Psoas muscle (tissue), 8 donors: ENCODE measurements around the gene KATNAL1. TPM values are rescaled to one million over a fixed set of nuclear protein-coding genes. Genes with fewer than 3 reads are reported as not detected.

Source experiments
- ATAC-seq, 4 donors: fragments of 200-7000 bp; cut with Tn5 transposase; one replicate each; pipeline ENCODE4 v1.9.1; 2020; ENCODE audit warnings: moderate library complexity in 3 of 4, mild to moderate bottlenecking in 2 of 4
- DNase-seq, 2 donors: peaks; one replicate each; pipeline ENCODE4 v3.0.0-alpha.2; 2020
- H3K27ac ChIP-seq: fragments of 200-600 bp; one replicate; pipeline ENCODE4 v1.8.0; 2022
- H3K27me3 ChIP-seq, 3 donors: fragments of 200-600 bp in 1 of 3; one replicate each; pipeline versions ENCODE4 v1.6.1 to v1.8.0; 2013 to 2022; ENCODE audit warnings: low read length in 2 of 3, mild to moderate bottlenecking in 2 of 3, moderate library complexity in 1 of 3; ENCODE audit not compliant: insufficient read depth in 3 of 3
- H3K36me3 ChIP-seq, 2 donors: fragments of 200-600 bp in 1 of 2; one replicate each; pipeline versions ENCODE4 v1.6.1 to v1.8.0; 2013 to 2022; ENCODE audit warnings: low read depth in 1 of 2, mild to moderate bottlenecking in 1 of 2, moderate library complexity in 1 of 2; ENCODE audit not compliant: insufficient read depth in 1 of 2
- H3K4me1 ChIP-seq: fragments of 200-600 bp; one replicate; pipeline ENCODE4 v1.8.0; 2022
- H3K4me3 ChIP-seq: fragments of 200-600 bp; one replicate; pipeline ENCODE4 v1.8.0; 2022; ENCODE audit warnings: mild to moderate bottlenecking
- H3K9me3 ChIP-seq: fragments of 200-600 bp; one replicate; pipeline ENCODE4 v1.8.0; 2022
- WGBS, 3 donors: extraction: QIAGEN DNeasy Blood & Tissue Kit; methylation state at CpG; one replicate each; pipeline versions ENCODE4 v1.1.6 to v1.1.7; 2013; 5-methylcytosine and 5-hydroxymethylcytosine counted together
- intact Hi-C, 2 donors: fragments of 100-400 bp; cut with DNase I; formaldehyde crosslinking; loops; one replicate each; pipeline versions ENCODE4 v1.11.0 to v1.14.2; 2022
- polyA plus RNA-seq, 3 donors: library from polyadenylated mRNA; stranded (reverse); fragments of 200-250 nt; gene quantifications; one replicate each; pipeline ENCODE4 v1.2.3, GENCODE V29; 2013
- total RNA-seq, 4 donors: library from RNA; stranded (reverse); fragmentation: NEBNext Ultra II Directional in 2 of 4; extraction: Animal tissue kit (Norgen Biotek cat#: 25700) in 2 of 4; gene quantifications; one replicate each; pipeline versions ENCODE4 v1.2.1 to v1.2.4, GENCODE V29; 2021 to 2023
- TF ChIP-seq, protein P1 (sequence below): fragments of 200-600 bp; IDR thresholded peaks from one replicate; pipeline ENCODE4 v1.8.0; 2022; ENCODE audit warnings: antibody characterized with exemption
- donor health status: healthy with polysubstance abuse.
- donor health status: DM: no; HTN: no; CAD: no; lungs with moderate emphysema.
- donor health status: Bipolar disorder and iron deficiency.
- donor health status: healthy.
- donor health status: DM: yes; HTN: yes; CAD: no.
- donor health status: DM: no; HTN: no; CAD: no.
- donor health status: DM: no; HTN: no; CAD: no.
- donor health status: DM: yes; HTN: yes; CAD: no.

The KATNAL1 gene
- total and polyA plus RNA-seq, 7 donors = 2.2 to 16.1 (median 9.8) TPM

DNA sequence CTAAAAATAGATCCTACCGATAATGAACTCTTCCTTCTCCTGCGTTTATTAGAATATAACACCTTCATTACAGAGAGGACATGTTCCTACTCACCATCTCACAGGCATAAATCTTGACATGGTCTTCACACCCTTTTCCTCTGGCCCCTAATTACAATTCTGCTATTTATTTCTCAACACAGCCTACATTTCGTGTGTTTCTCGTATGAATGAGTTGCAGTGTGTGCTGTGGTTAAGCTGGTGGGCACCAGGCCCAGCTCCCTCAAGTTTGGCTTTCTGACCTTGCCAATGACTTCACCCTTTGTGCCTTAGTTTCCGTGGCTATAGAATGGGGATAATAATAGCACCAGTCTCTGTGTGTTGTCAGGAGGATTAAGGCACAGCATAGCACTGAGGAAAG, 12.3 kb upstream of the KATNAL1 start:
- 41 to 57% (median 42%) methylated on average over 5 of the region's 5 CpGs for WGBS, 3 donors
- TF ChIP-seq, protein P1, sequence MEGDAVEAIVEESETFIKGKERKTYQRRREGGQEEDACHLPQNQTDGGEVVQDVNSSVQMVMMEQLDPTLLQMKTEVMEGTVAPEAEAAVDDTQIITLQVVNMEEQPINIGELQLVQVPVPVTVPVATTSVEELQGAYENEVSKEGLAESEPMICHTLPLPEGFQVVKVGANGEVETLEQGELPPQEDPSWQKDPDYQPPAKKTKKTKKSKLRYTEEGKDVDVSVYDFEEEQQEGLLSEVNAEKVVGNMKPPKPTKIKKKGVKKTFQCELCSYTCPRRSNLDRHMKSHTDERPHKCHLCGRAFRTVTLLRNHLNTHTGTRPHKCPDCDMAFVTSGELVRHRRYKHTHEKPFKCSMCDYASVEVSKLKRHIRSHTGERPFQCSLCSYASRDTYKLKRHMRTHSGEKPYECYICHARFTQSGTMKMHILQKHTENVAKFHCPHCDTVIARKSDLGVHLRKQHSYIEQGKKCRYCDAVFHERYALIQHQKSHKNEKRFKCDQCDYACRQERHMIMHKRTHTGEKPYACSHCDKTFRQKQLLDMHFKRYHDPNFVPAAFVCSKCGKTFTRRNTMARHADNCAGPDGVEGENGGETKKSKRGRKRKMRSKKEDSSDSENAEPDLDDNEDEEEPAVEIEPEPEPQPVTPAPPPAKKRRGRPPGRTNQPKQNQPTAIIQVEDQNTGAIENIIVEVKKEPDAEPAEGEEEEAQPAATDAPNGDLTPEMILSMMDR = no peak
- Histone ChIP-seq H3K9me3 (no peaks in the 10 kb centered on the region), H3K36me3 (no peaks in the 10 kb centered on the region), H3K27ac (no peak overlapping the region), H3K4me3 (no peak overlapping the region), H3K27me3 (no peaks in the 10 kb centered on the region), H3K4me1 (no peaks in the 10 kb centered on the region)
- ATAC-seq (no peak), DNase-seq (no peak)
- intact Hi-C loops = no loop called here

DNA sequence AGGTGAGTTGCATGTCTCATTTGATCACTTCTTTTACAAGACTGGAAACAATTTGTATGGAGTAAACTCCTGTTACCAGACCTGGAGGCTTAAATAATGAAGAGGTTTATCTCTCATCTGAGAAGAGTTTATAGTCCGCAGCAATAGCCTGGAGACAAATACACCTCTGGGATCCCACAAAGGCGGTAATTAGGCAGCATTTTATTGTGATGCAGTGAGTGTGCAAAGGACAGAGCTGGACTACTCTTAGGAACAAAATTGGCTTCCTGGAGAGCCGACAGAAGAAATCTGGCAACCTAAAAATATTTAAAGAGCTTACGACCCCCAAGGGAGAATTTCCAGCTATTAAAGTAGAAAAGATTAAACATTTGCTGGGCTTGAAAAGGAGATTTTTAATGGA, 11.8 kb upstream of the KATNAL1 start:
- Histone ChIP-seq H3K27me3 (no peaks in the 10 kb centered on the region), H3K36me3 (no peaks in the 10 kb centered on the region), H3K9me3 (no peaks in the 10 kb centered on the region), H3K27ac (no peak overlapping the region), H3K4me3 (no peak overlapping the region), H3K4me1 (no peaks in the 10 kb centered on the region)
- DNase-seq (no peak), ATAC-seq (no peak)
- TF ChIP-seq, protein P1 = no peak
- intact Hi-C loops = no loop called here
- 58 to 59% (median 59%) methylated on average over 4 of the region's 4 CpGs for WGBS, 3 donors

DNA sequence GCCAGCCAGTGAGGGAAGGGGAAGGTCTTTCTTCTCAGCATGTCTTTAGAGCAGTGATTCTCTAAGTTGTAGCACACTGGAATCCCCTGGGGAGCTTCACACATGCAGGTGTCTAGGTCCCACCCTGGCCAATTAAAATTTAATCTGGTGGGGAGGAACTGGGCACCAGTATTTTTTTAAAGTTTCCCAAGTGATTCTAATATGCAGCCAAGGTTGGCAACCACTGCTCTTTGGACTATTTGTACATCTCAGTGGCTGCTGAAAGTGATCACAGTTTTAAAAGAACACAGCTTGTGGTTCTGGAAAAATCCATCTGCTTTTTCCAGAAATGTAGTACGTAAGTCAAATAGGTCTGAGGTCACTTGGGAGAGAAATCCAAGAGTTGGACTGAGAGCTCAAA, 10.7 kb upstream of the KATNAL1 start:
- no peaks in the 10 kb centered on the region for H3K36me3 ChIP-seq
- TF ChIP-seq, protein P1 = no peak
- H3K4me1 ChIP-seq = peaks cover under 1% of the 10 kb centered on the region
- WGBS, 3 donors = 75 to 84% (median 80%) methylated on average over 1 of the region's 1 CpG
- DNase-seq (no peak), ATAC-seq (no peak)
- no peak overlapping the region for H3K4me3 ChIP-seq
- H3K9me3 ChIP-seq = no peaks in the 10 kb centered on the region
- no peak overlapping the region for H3K27ac ChIP-seq
- intact Hi-C loops = no loop called here
- H3K27me3 ChIP-seq = no peaks in the 10 kb centered on the region

DNA sequence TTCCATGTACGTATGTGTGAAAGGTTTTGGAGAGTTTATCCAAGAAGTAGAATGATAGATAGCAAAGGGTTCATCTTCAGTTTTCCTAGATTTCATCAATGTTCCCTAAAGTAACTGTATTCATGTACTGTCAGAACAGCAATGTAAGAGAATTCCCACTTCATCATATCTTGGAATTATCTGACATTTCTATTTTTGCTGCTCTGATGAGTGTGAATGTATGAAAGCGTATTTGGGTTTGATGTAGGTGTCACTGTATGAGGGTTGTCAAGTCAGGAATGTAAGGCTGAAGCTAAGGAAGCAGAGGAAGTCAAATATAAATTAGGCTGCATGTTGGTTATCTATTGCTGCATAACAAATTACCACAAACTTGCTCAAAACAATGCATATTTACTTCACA, 7.2 kb upstream of the KATNAL1 start:
- TF ChIP-seq, protein P1 = no peak
- Histone ChIP-seq H3K4me1 (peaks cover 20% of the 10 kb centered on the region), H3K36me3 (no peaks in the 10 kb centered on the region), H3K27ac (no peak overlapping the region), H3K9me3 (no peaks in the 10 kb centered on the region), H3K27me3 (no peaks in the 10 kb centered on the region), H3K4me3 (no peak overlapping the region)
- intact Hi-C loops = no loop called here
- DNase-seq (no peak), ATAC-seq (no peak)
- WGBS, 3 donors = 96 to 99% (median 97%) methylated on average over 2 of the region's 2 CpGs

DNA sequence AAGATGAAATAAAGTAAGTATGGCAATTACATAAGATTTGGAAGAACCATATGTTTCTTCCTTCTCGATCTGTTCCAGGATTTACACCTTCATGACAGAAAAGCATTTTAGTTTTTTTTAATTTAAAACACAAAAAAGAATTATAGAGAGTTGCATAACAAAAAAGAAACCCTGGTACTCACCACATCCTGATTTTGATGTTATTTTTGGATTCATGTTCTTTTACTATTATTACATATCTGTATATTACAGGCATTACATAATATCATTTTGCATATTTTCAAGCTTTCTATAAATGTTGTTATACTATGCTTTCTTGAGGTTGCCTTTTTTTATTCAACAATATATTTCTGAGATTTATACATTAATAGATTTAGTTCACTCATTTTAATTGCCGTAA, 6.7 kb upstream of the KATNAL1 start:
- Histone ChIP-seq H3K27me3 (no peaks in the 10 kb centered on the region), H3K4me3 (no peak overlapping the region), H3K36me3 (no peaks in the 10 kb centered on the region), H3K27ac (no peak overlapping the region), H3K9me3 (no peaks in the 10 kb centered on the region), H3K4me1 (peaks cover 20% of the 10 kb centered on the region)
- TF ChIP-seq, protein P1 = no peak
- intact Hi-C loops = no loop called here
- 95 to 98% (median 96%) methylated on average over 2 of the region's 2 CpGs for WGBS, 3 donors
- DNase-seq = no peak
- no peak for ATAC-seq
